GM12878 (cell line): ENCODE measurements around the gene COL4A1. TPM values are rescaled to one million over a fixed set of nuclear protein-coding genes. Genes with fewer than 3 reads are reported as not detected.

ENCODE experiments used
- ATAC-seq: fragments of 200-7000 bp; cut with Tn5 transposase; 3 replicates; pipeline ENCODE4 v1.9.1; 2020; ENCODE audit warnings: mild to moderate bottlenecking, moderate library complexity
- BruUV-seq: library from RNA; stranded (reverse); fragments of 400-500 nt; replicated peaks from 2 replicates; lab custom pipeline; 2021; lab: Mats Ljungman, UMichigan
- CTCF ChIA-PET: fragments of 300-600 bp; sonication (Branson Sonifier 250); formaldehyde crosslinking; extraction: SDS; loops from one replicate; lab custom pipeline; 2021; ENCODE audit warnings: inconsistent platforms; lab: Yijun Ruan, JAX
- POLR2A ChIA-PET: fragments of 350-600 bp; formaldehyde crosslinking; extraction: SDS; loops from one replicate; lab custom pipeline; 2021; ENCODE audit warnings: inconsistent platforms; lab: Charles Lee
- RAD21 ChIA-PET: fragments of 300-600 bp; sonication (Branson Sonifier 250); formaldehyde crosslinking; loops from one replicate; lab custom pipeline; 2023; ENCODE audit warnings: antibody characterized with exemption; ENCODE audit not compliant: unreplicated experiment; lab: Charles Lee
- SMC1A ChIA-PET: fragments of 300-600 bp; sonication (Branson Sonifier 250); formaldehyde crosslinking; loops from one replicate; lab custom pipeline; 2023; ENCODE audit not compliant: unreplicated experiment, uncharacterized antibody; lab: Charles Lee
- DNase-seq: peaks from one replicate; pipeline ENCODE4 v3.0.0-alpha.2; 2011; ENCODE audit warnings: low read depth, low spot score
- FAIRE-seq: peaks from 3 replicates; lab custom pipeline; 2011; peaks lifted over from hg19 to GRCh38; lab: Jason Lieb, UNC
- H2AFZ ChIP-seq: 2 replicates; pipeline ENCODE4 v1.6.0; 2011; ENCODE audit warnings: low read depth, low read length, control low read depth; ENCODE audit not compliant: control insufficient read depth
- H3K27ac ChIP-seq: 2 replicates; pipeline ENCODE4 v1.5.1; 2011; ENCODE audit warnings: control low read depth; ENCODE audit not compliant: control insufficient read depth, insufficient read depth
- H3K27me3 ChIP-seq, 2 experiments: replicated peaks in 1 of 2; 2 replicates each; pipeline versions ENCODE4 v1.6.0 to v1.6.1; 2011; ENCODE audit warnings: low read length in 1 of 2; ENCODE audit not compliant: control insufficient read depth in 2 of 2, insufficient read depth in 2 of 2
- H3K36me3 ChIP-seq, 2 experiments: 2 replicates each; pipeline ENCODE4 v1.5.1; 2011; ENCODE audit warnings: low read length in 1 of 2; ENCODE audit not compliant: control insufficient read depth in 2 of 2, insufficient read depth in 2 of 2
- H3K4me1 ChIP-seq: 2 replicates; pipeline ENCODE4 v1.6.1; 2011; ENCODE audit warnings: mild to moderate bottlenecking, low read length, moderate library complexity, mixed read lengths; ENCODE audit not compliant: control insufficient read depth, insufficient read depth
- H3K4me2 ChIP-seq: 2 replicates; pipeline ENCODE4 v1.6.0; 2011; ENCODE audit warnings: control low read depth; ENCODE audit not compliant: control insufficient read depth, insufficient read depth
- H3K4me3 ChIP-seq: fragments of 200-600 bp; sonication (generic); 2 replicates; pipeline ENCODE4 v1.5.1; 2016
- H3K79me2 ChIP-seq: 2 replicates; pipeline ENCODE4 v1.6.0; 2011; ENCODE audit warnings: low read length; ENCODE audit not compliant: control insufficient read depth, insufficient read depth
- H3K9ac ChIP-seq: 2 replicates; pipeline ENCODE4 v1.8.0; 2011; ENCODE audit warnings: low read length, control low read depth, mixed read lengths; ENCODE audit not compliant: control insufficient read depth, insufficient read depth
- H3K9me3 ChIP-seq: replicated peaks from 3 replicates; pipeline ENCODE4 v1.5.1; 2011; ENCODE audit warnings: mild to moderate bottlenecking, low read length; ENCODE audit not compliant: control insufficient read depth, insufficient read depth
- H4K20me1 ChIP-seq: 2 replicates; pipeline ENCODE4 v1.6.0; 2011; ENCODE audit not compliant: control insufficient read depth, insufficient read depth
- ASH2L ChIP-seq: fragments of 300-600, 200-600 bp; sonication (generic); IDR thresholded peaks from 2 replicates; pipeline ENCODE4 v1.6.1; 2017; ENCODE audit warnings: low read depth, mild to moderate bottlenecking, borderline replicate concordance
- BMI1 ChIP-seq: fragments of 450-650 bp; IDR thresholded peaks from 2 replicates; pipeline ENCODE4 v1.6.1; 2016; ENCODE audit warnings: mild to moderate bottlenecking, moderate library complexity, borderline replicate concordance
- EZH2 ChIP-seq: IDR thresholded peaks from 2 replicates; pipeline ENCODE4 v1.6.1; 2012; ENCODE audit warnings: low read depth, mild to moderate bottlenecking, control low read depth, inconsistent platforms, low read length, borderline replicate concordance; ENCODE audit not compliant: control insufficient read depth
- HDGF ChIP-seq: fragments of 450-650 bp; IDR thresholded peaks from 2 replicates; pipeline ENCODE4 v1.6.1; 2016; ENCODE audit warnings: antibody characterized with exemption
- JUNB ChIP-seq: IDR thresholded peaks from 2 replicates; pipeline ENCODE4 v1.6.1; 2016; ENCODE audit warnings: antibody characterized with exemption, mild to moderate bottlenecking
- JUND ChIP-seq: IDR thresholded peaks from 2 replicates; pipeline ENCODE4 v1.6.1; 2012; ENCODE audit warnings: low read depth, mild to moderate bottlenecking, low read length, improper control_type of control experiment, moderate library complexity
- LARP7 ChIP-seq: fragments of 450-650 bp; IDR thresholded peaks from 2 replicates; pipeline ENCODE4 v1.6.1; 2017; ENCODE audit warnings: mild to moderate bottlenecking
- MEF2A ChIP-seq: IDR thresholded peaks from 2 replicates; pipeline ENCODE4 v1.6.1; 2011; ENCODE audit warnings: low read depth, mild to moderate bottlenecking, low read length, moderate library complexity; ENCODE audit not compliant: insufficient read depth
- NFYA ChIP-seq: IDR thresholded peaks from 2 replicates; pipeline ENCODE4 v1.6.1; 2011; ENCODE audit warnings: low read depth, mild to moderate bottlenecking, low read length, improper control_type of control experiment, borderline replicate concordance
- PML ChIP-seq: IDR thresholded peaks from 2 replicates; pipeline ENCODE4 v1.6.1; 2012; ENCODE audit warnings: low read length, inconsistent platforms
- SMC3 ChIP-seq: IDR thresholded peaks from 2 replicates; pipeline ENCODE4 v1.6.1; 2011; ENCODE audit warnings: low read length, improper control_type of control experiment, borderline replicate concordance
- ZNF24 ChIP-seq: fragments of 450-650 bp; IDR thresholded peaks from 2 replicates; pipeline ENCODE4 v1.6.1; 2017; ENCODE audit warnings: antibody characterized with exemption, mild to moderate bottlenecking
- ZZZ3 ChIP-seq: IDR thresholded peaks from 2 replicates; pipeline ENCODE4 v1.6.1; 2011; ENCODE audit warnings: low read depth; ENCODE audit not compliant: control insufficient read depth, insufficient read length
- WGBS: methylation state at CpG from one replicate; pipeline ENCODE4 v1.1.6; 2016; ENCODE audit warnings: low lambda C conversion rate; ENCODE audit not compliant: insufficient replicate concordance, insufficient coverage; ENCODE audit errors: missing lambda C conversion rate; 5-methylcytosine and 5-hydroxymethylcytosine counted together
- in situ Hi-C: fragments of 300-500 bp; cut with MboI; formaldehyde crosslinking; loops from 9 replicates; pipeline ENCODE4 v1.14.3; 2018; ENCODE audit warnings: mixed read lengths
- intact Hi-C: fragments of 100-400 bp; cut with micrococcal nuclease; formaldehyde crosslinking; loops from one replicate; pipeline ENCODE4 v1.14.2; 2022; ENCODE audit not compliant: unreplicated experiment
- polyA plus RNA-seq, 11 experiments: library from polyadenylated mRNA; depleted of rRNA in 4 of 11; unstranded in 6 of 11; stranded (reverse) in 5 of 11; fragments of >200 nt; fragmentation: Nextera tagmentation in 4 of 11; fragmentation: Illumina TruSeq in 1 of 11; extraction: Ambion mirVana in 4 of 11; extraction: Trizol in 1 of 11; gene quantifications; 1 replicate in 1 of 11; 2 replicates in 10 of 11; pipeline versions ENCODE4 v1.2.1 to v1.2.3, GENCODE V29; 2011 to 2016; ENCODE audit warnings: inconsistent platforms in 2 of 11, missing spikeins in 2 of 11, low read depth in 1 of 11
- total RNA-seq, 4 experiments: library from RNA; depleted of rRNA in 3 of 4; stranded (reverse); fragments of >200 nt in 3 of 4; fragmentation: Illumina TruSeq in 1 of 4; extraction: Trizol in 1 of 4; gene quantifications; 2 replicates each; pipeline versions ENCODE4 v1.2.1 to v1.2.3, GENCODE V29; 2013 to 2021
- TF ChIP-seq, protein P1 (sequence below): fragments of 450-650 bp; IDR thresholded peaks from 2 replicates; pipeline ENCODE4 v1.6.1; 2017; ENCODE audit warnings: mild to moderate bottlenecking, moderate library complexity
- TF ChIP-seq, protein P2 (sequence below): fragments of 450-650 bp; IDR thresholded peaks from 2 replicates; pipeline ENCODE4 v1.6.1; 2018; ENCODE audit warnings: borderline replicate concordance, mild to moderate bottlenecking; ENCODE audit not compliant: partially characterized antibody

Gene COL4A1
- total and polyA plus RNA-seq, 10 of the 15 experiments (the other 5 are each of a cell fraction or from before 2014, with no cell fraction given) = 0.07 to 0.31 (median 0.13) TPM; not detected in 6

DNA sequence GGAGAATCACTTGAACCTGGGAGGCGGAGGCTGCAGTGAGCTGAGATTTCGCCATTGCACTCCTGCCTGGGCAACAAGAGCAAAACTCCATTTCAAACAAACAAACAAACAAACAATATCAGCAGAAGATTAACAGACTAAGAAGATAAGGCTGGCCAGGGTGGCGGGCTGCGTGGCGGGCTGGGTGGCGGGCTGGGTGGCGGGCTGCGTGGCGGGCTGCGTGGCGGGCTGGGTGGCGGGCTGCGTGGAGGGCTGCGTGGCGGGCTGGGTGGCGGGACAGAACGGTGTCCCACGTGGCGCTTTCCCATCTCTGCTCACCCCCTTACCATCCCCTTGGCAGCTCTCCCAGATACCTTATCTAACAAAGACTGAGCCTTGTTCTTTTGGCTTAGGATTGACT lies 196.2 kb downstream of the COL4A1 start:
- no peak for TF ChIP-seq NFYA
- TF ChIP-seq LARP7 = no peak
- no peak for TF ChIP-seq BMI1
- TF ChIP-seq JUND = no peak
- no peak for TF ChIP-seq SMC3
- TF ChIP-seq, protein P1, sequence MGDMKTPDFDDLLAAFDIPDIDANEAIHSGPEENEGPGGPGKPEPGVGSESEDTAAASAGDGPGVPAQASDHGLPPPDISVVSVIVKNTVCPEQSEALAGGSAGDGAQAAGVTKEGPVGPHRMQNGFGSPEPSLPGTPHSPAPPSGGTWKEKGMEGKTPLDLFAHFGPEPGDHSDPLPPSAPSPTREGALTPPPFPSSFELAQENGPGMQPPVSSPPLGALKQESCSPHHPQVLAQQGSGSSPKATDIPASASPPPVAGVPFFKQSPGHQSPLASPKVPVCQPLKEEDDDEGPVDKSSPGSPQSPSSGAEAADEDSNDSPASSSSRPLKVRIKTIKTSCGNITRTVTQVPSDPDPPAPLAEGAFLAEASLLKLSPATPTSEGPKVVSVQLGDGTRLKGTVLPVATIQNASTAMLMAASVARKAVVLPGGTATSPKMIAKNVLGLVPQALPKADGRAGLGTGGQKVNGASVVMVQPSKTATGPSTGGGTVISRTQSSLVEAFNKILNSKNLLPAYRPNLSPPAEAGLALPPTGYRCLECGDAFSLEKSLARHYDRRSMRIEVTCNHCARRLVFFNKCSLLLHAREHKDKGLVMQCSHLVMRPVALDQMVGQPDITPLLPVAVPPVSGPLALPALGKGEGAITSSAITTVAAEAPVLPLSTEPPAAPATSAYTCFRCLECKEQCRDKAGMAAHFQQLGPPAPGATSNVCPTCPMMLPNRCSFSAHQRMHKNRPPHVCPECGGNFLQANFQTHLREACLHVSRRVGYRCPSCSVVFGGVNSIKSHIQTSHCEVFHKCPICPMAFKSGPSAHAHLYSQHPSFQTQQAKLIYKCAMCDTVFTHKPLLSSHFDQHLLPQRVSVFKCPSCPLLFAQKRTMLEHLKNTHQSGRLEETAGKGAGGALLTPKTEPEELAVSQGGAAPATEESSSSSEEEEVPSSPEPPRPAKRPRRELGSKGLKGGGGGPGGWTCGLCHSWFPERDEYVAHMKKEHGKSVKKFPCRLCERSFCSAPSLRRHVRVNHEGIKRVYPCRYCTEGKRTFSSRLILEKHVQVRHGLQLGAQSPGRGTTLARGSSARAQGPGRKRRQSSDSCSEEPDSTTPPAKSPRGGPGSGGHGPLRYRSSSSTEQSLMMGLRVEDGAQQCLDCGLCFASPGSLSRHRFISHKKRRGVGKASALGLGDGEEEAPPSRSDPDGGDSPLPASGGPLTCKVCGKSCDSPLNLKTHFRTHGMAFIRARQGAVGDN = no peak
- no peak for TF ChIP-seq MEF2A
- no peak for TF ChIP-seq PML
- TF ChIP-seq JUNB = no peak
- TF ChIP-seq, protein P2, sequence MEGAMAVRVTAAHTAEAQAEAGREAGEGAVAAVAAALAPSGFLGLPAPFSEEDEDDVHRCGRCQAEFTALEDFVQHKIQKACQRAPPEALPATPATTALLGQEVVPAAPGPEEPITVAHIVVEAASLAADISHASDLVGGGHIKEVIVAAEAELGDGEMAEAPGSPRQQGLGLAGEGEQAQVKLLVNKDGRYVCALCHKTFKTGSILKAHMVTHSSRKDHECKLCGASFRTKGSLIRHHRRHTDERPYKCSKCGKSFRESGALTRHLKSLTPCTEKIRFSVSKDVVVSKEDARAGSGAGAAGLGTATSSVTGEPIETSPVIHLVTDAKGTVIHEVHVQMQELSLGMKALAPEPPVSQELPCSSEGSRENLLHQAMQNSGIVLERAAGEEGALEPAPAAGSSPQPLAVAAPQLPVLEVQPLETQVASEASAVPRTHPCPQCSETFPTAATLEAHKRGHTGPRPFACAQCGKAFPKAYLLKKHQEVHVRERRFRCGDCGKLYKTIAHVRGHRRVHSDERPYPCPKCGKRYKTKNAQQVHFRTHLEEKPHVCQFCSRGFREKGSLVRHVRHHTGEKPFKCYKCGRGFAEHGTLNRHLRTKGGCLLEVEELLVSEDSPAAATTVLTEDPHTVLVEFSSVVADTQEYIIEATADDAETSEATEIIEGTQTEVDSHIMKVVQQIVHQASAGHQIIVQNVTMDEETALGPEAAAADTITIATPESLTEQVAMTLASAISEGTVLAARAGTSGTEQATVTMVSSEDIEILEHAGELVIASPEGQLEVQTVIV = no peak
- TF ChIP-seq HDGF = no peak
- TF ChIP-seq ZNF24 = no peak
- no peak for TF ChIP-seq ASH2L
- TF ChIP-seq EZH2 = no peak
- TF ChIP-seq ZZZ3 = no peak
- Histone ChIP-seq H3K79me2 (no peaks in the 10 kb centered on the region), H3K36me3 (no peaks in the 10 kb centered on the region), H3K27me3 (peaks cover 0 to 2% of the 10 kb centered on the region in 2 experiments; a peak in 1 of 4 replicates), H3K27ac (no peak overlapping the region), H3K4me2 (no peak overlapping the region), H4K20me1 (no peaks in the 10 kb centered on the region), H3K9ac (no peak overlapping the region), H2AFZ (no peak overlapping the region), H3K4me3 (no peak overlapping the region), H3K9me3 (no peaks in the 10 kb centered on the region), H3K4me1 (no peaks in the 10 kb centered on the region; the same call in 1 of the 2 replicates)
- BruUV-seq = no TSS peak
- ChIA-PET CTCF (interaction anchor here (1.1 to 2.3 kb wide), 2 partner anchors 8 to 1150 kb away, joined by 3 to 9 read pairs; no protein-coding TSS in a partner anchor), RAD21 (interaction anchor here (1.5 kb wide), 1 partner anchor 1150 kb away, joined by 4 read pairs; no protein-coding TSS in a partner anchor), SMC1A (no interaction called here), POLR2A (no interaction called here)
- FAIRE-seq (no peak), ATAC-seq (no peak), DNase-seq (no peak)
- in situ Hi-C loops = loop anchor here (5.0 kb wide), 1 partner anchor 1148 kb away; no protein-coding TSS in a partner anchor
- intact Hi-C loops = loop anchor here (10.0 kb wide), 1 partner anchor 316 kb away; no protein-coding TSS in a partner anchor
- WGBS = 51% methylated on average over 16 of the region's 19 CpGs
